OCI-LY1 (cell line): Measurements from ENCODE around the gene EPB41L1.

Experiments
- H2AFZ ChIP-seq: fragments of 200-600 bp; sonication (generic), shearing (Covaris generic); 2 replicates; pipeline ENCODE4 v1.6.0; 2014; ENCODE audit warnings: antibody characterized with exemption, mild to moderate bottlenecking, low read length
- H3F3A ChIP-seq: fragments of 200-600 bp; sonication (generic), shearing (Covaris generic); 2 replicates; pipeline ENCODE4 v1.6.0; 2014; ENCODE audit warnings: mild to moderate bottlenecking, antibody characterized with exemption, low read length, moderate library complexity; ENCODE audit not compliant: insufficient read depth
- H3K27ac ChIP-seq: fragments of 200-600 bp; sonication (generic); 2 replicates; pipeline ENCODE4 v1.5.1; 2014; ENCODE audit warnings: low read length, mixed run types, mild to moderate bottlenecking, low read depth; ENCODE audit not compliant: poor library complexity, severe bottlenecking
- H3K27me3 ChIP-seq: fragments of 200-600 bp; sonication (generic); 2 replicates; pipeline ENCODE4 v1.6.0; 2014; ENCODE audit warnings: antibody characterized with exemption, mild to moderate bottlenecking, low read length, moderate library complexity; ENCODE audit not compliant: insufficient read depth
- H3K36me3 ChIP-seq: fragments of 200-600 bp; sonication (generic); 2 replicates; pipeline ENCODE4 v1.6.1; 2014; ENCODE audit warnings: mild to moderate bottlenecking, antibody characterized with exemption, low read length, moderate library complexity, mixed read lengths; ENCODE audit not compliant: insufficient read depth
- H3K4me1 ChIP-seq: fragments of 200-600 bp; sonication (generic); 2 replicates; pipeline ENCODE4 v1.5.1; 2014; ENCODE audit warnings: mild to moderate bottlenecking, low read length, moderate library complexity; ENCODE audit not compliant: insufficient read depth, severe bottlenecking
- H3K4me2 ChIP-seq: fragments of 200-600 bp; sonication (generic), shearing (Covaris generic); 2 replicates; pipeline ENCODE4 v1.6.1; 2014; ENCODE audit warnings: low read length
- H3K4me3 ChIP-seq: fragments of 200-600 bp; sonication (generic); 2 replicates; pipeline ENCODE4 v1.5.1; 2014; ENCODE audit warnings: low read length, low read depth, mild to moderate bottlenecking, mixed read lengths; ENCODE audit not compliant: poor library complexity, severe bottlenecking
- H3K79me2 ChIP-seq: fragments of 200-600 bp; shearing (Covaris generic); 2 replicates; pipeline ENCODE4 v1.6.1; 2016; ENCODE audit warnings: mixed run types, low read length, mixed read lengths; ENCODE audit not compliant: insufficient read depth
- H3K9ac ChIP-seq: fragments of 200-600 bp; sonication (generic), shearing (Covaris generic); 2 replicates; pipeline ENCODE4 v1.6.1; 2014; ENCODE audit warnings: mild to moderate bottlenecking, low read length, mixed read lengths
- H3K9me2 ChIP-seq: fragments of 200-600 bp; sonication (generic), shearing (Covaris generic); 2 replicates; pipeline ENCODE4 v1.6.1; 2014; ENCODE audit warnings: low read depth, mild to moderate bottlenecking, low read length, mixed read lengths
- H3K9me3 ChIP-seq: fragments of 200-600 bp; shearing (Covaris generic); 2 replicates; pipeline ENCODE4 v1.6.1; 2014; ENCODE audit warnings: low read length, mixed read lengths
- H4K20me1 ChIP-seq: fragments of 200-600 bp; sonication (generic), shearing (Covaris generic); 2 replicates; pipeline ENCODE4 v1.6.0; 2016; ENCODE audit warnings: mild to moderate bottlenecking, low read length; ENCODE audit not compliant: insufficient read depth
- EZH2 ChIP-seq: fragments of 200-600 bp; sonication (generic), shearing (Covaris generic); IDR thresholded peaks from 2 replicates; pipeline ENCODE4 v1.8.0; 2017; ENCODE audit warnings: borderline replicate concordance, mixed run types, mild to moderate bottlenecking, antibody characterized with exemption, low read length, moderate library complexity, mixed read lengths
- TF ChIP-seq, protein P1 (sequence below): fragments of 200-600 bp; sonication (generic), shearing (Covaris generic); IDR thresholded peaks from 2 replicates; pipeline ENCODE4 v1.5.1; 2017; ENCODE audit warnings: mild to moderate bottlenecking, antibody characterized with exemption, low read length, moderate library complexity, mixed read lengths

Gene EPB41L1

DNA sequence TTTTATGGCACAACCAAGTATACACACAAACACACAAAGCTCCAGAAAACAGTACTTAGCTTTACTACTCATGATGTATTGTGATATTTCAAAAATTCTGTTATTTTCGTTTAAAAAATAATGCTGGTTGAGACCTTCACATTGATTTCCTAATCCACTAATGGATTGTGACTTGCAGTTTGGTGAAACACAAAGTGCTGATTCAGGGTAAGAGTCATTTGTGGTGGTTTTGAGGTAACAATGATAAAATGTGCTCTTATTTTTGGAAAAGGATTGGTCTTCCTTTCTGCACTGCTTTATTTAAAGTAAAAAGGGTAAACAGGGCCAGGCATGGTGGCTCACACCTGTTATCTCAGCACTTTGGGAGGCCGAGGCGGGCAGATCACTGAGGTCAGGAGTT, 83.6 kb downstream of the EPB41L1 start:
- Histone ChIP-seq H3K27me3 (no peaks in the 10 kb centered on the region), H3K4me1 (peaks cover 12% of the 10 kb centered on the region), H3K36me3 (peaks cover 39% of the 10 kb centered on the region), H4K20me1 (no peaks in the 10 kb centered on the region), H2AFZ (no peak overlapping the region), H3K4me2 (no peak overlapping the region; the same call in 1 of the 2 replicates), H3K4me3 (no peak overlapping the region), H3K79me2 (peaks cover 24% of the 10 kb centered on the region), H3K9me3 (no peaks in the 10 kb centered on the region), H3K9ac (no peak overlapping the region), H3K27ac (no peak overlapping the region), H3K9me2 (no peaks in the 10 kb centered on the region), H3F3A (no peaks in the 10 kb centered on the region)
- TF ChIP-seq, protein P1, sequence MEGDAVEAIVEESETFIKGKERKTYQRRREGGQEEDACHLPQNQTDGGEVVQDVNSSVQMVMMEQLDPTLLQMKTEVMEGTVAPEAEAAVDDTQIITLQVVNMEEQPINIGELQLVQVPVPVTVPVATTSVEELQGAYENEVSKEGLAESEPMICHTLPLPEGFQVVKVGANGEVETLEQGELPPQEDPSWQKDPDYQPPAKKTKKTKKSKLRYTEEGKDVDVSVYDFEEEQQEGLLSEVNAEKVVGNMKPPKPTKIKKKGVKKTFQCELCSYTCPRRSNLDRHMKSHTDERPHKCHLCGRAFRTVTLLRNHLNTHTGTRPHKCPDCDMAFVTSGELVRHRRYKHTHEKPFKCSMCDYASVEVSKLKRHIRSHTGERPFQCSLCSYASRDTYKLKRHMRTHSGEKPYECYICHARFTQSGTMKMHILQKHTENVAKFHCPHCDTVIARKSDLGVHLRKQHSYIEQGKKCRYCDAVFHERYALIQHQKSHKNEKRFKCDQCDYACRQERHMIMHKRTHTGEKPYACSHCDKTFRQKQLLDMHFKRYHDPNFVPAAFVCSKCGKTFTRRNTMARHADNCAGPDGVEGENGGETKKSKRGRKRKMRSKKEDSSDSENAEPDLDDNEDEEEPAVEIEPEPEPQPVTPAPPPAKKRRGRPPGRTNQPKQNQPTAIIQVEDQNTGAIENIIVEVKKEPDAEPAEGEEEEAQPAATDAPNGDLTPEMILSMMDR: no peak
- TF ChIP-seq EZH2: no peak

DNA sequence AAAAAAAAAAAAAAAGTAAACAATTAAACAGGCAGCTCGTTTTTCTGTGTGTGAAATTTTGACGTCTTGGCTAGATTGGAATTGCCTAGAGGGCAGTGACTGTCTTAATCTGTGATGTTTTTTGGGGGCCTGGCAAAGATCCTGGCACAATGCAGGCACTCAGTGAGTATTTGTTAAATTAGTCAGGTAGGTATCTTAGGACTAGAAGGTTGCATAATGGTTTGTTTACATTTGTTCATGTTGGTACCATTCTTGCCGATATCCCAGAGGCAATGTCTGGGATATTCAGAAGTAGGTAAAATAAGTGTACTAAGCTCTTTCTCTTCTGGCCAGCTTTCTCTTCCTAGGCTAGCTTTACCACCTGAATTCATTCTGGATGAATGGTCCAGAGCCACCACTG, 84.2 kb downstream of the EPB41L1 start:
- Histone ChIP-seq H3K4me2 (no peak overlapping the region), H3K27me3 (no peaks in the 10 kb centered on the region), H2AFZ (no peak overlapping the region), H3K4me3 (no peak overlapping the region), H3K79me2 (peaks cover 24% of the 10 kb centered on the region), H3K4me1 (peaks cover 12% of the 10 kb centered on the region), H3K9me3 (no peaks in the 10 kb centered on the region), H3K9me2 (no peaks in the 10 kb centered on the region), H3F3A (no peaks in the 10 kb centered on the region), H3K27ac (no peak overlapping the region), H3K9ac (no peak overlapping the region), H4K20me1 (no peaks in the 10 kb centered on the region), H3K36me3 (peaks cover 45% of the 10 kb centered on the region)
- TF ChIP-seq, protein P1: no peak
- TF ChIP-seq EZH2: no peak

DNA sequence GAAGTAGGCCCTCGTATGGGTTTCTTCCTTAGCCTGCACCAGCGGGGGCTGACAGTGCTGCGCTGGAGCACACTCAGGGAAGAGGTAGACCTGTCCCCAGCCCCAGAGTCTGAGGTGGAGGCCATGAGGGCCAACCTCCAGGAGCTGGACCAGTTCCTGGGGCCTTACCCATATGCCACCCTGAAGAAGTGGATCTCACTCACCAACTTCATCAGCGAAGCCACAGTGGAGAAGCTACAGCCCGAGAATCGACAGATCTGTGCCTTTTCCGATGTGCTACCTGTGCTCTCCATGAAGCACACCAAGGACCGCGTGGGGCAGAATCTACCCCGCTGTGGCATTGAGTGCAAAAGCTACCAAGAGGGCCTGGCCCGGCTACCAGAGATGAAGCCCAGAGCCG, 85.5 kb downstream of the EPB41L1 start:
- Histone ChIP-seq H2AFZ (no peak overlapping the region), H3K4me1 (peaks cover 12% of the 10 kb centered on the region), H3K9me3 (no peaks in the 10 kb centered on the region), H3K27ac (no peak overlapping the region), H3K79me2 (peaks cover 24% of the 10 kb centered on the region), H3K27me3 (no peaks in the 10 kb centered on the region), H3F3A (no peaks in the 10 kb centered on the region), H3K36me3 (peaks cover 58% of the 10 kb centered on the region), H3K4me3 (no peak overlapping the region), H3K9ac (no peak overlapping the region), H3K4me2 (no peak overlapping the region), H4K20me1 (no peaks in the 10 kb centered on the region), H3K9me2 (no peaks in the 10 kb centered on the region)
- TF ChIP-seq, protein P1: no peak
